Cardiac muscle cell (in vitro differentiated cells and primary cell): ENCODE measurements around the gene RPS4Y2. TPM values are rescaled to one million over a fixed set of nuclear protein-coding genes. Genes with fewer than 3 reads are reported as not detected.

Experiments
- DNase-seq, 2 donors: peaks; one replicate each; pipeline versions ENCODE4 v3.0.0 to v3.0.0-alpha.2; 2010 to 2017; ENCODE audit warnings: low read depth in 1 of 2, low spot score in 1 of 2
- H3K27ac ChIP-seq: fragments of 200-600 bp; sonication (generic); 2 replicates; pipeline ENCODE4 v1.5.1; 2016
- H3K27me3 ChIP-seq: fragments of 200-600 bp; sonication (generic); 2 replicates; pipeline ENCODE4 v1.6.0; 2016; ENCODE audit warnings: control low read depth
- H3K36me3 ChIP-seq: fragments of 200-600 bp; sonication (generic); 2 replicates; pipeline ENCODE4 v1.5.1; 2016; ENCODE audit warnings: control low read depth
- H3K4me1 ChIP-seq: fragments of 200-600 bp; sonication (generic); 2 replicates; pipeline ENCODE4 v1.8.1; 2017; ENCODE audit warnings: low read depth, mild to moderate bottlenecking, mixed run types
- H3K4me3 ChIP-seq: fragments of 200-600 bp; sonication (generic); 2 replicates; pipeline ENCODE4 v1.5.1; 2016; ENCODE audit warnings: mild to moderate bottlenecking
- H3K9me3 ChIP-seq: fragments of 200-600 bp; sonication (generic); 2 replicates; pipeline ENCODE4 v1.5.1; 2017; ENCODE audit warnings: low read depth, mild to moderate bottlenecking, control low read depth
- CTCF ChIP-seq: IDR thresholded peaks from 2 replicates; pipeline ENCODE4 v1.5.1; 2012; ENCODE audit warnings: low read depth, mild to moderate bottlenecking, low read length
- polyA plus RNA-seq: library from polyadenylated mRNA; unstranded; fragments of >200 nt; fragmentation: Nextera tagmentation; extraction: Ambion mirVana; gene quantifications from 2 replicates; pipeline ENCODE4 v1.2.1, GENCODE V29; 2016
- total RNA-seq: library from RNA; depleted of rRNA; stranded (reverse); fragments of >200 nt; gene quantifications from 2 replicates; pipeline ENCODE4 v1.2.3, GENCODE V29; 2016

RPS4Y2 gene
- total and polyA plus RNA-seq, 2 experiments from 2014 or later = not detected

- no peak for DNase-seq
- no peaks in the 10 kb centered on the region for H3K36me3 ChIP-seq
- no peaks in the 10 kb centered on the region for H3K9me3 ChIP-seq
- H3K4me1 ChIP-seq = no peaks in the 10 kb centered on the region
- H3K27ac ChIP-seq = no peak overlapping the region
- no peaks in the 10 kb centered on the region for H3K27me3 ChIP-seq
- no peak for TF ChIP-seq CTCF
- H3K4me3 ChIP-seq = no peak overlapping the region
Measured at GRCh38 chrY:20817067-20817466, 61.2 kb downstream of the RPS4Y2 start.

Other genes with a start within 250 kb of the RPS4Y2 start
- gene EIF1AY, start 180.3 kb upstream of the RPS4Y2 start, total RNA-seq = not detected in 2 replicates
- 0.32 TPM in 1 of 2 replicates, not detected in the other for gene EIF1AY, start 180.3 kb upstream of the RPS4Y2 start, polyA plus RNA-seq